T-cell (primary cell): ENCODE data around the gene TAGLN3. TPM values are rescaled to one million over a fixed set of nuclear protein-coding genes. Genes with fewer than 3 reads are reported as not detected.
A peak's percentile ranks its signal among the peaks of the same experiment; 100 is the strongest.

Experiments used
- ATAC-seq, 4 experiments: fragments of 200-7000 bp in 3 of 4; fragments of 150-1000 bp in 1 of 4; cut with Tn5 transposase; replicated peaks in 1 of 4; 1 replicate in 3 of 4; 2 replicates in 1 of 4; pipeline ENCODE4 v1.10.0; 2021; ENCODE audit warnings: moderate library complexity in 3 of 4, mild to moderate bottlenecking in 2 of 4, moderate number of reproducible peaks in 1 of 4
- CTCF ChIA-PET, 2 donors: fragments of 300-600 bp; sonication (Branson Sonifier 250); formaldehyde crosslinking; loops; one replicate each; lab custom pipeline; 2022; ENCODE audit warnings: antibody characterized with exemption in 2 of 2; lab: Charles Lee
- POLR2A ChIA-PET, 2 donors: fragments of 300-600 bp; sonication (Branson Sonifier 250); formaldehyde crosslinking; loops; one replicate each; lab custom pipeline; 2022; ENCODE audit warnings: antibody characterized with exemption in 2 of 2; lab: Charles Lee
- DNase-seq, 35 experiments: peaks; one replicate each; pipeline versions ENCODE4 v3.0.0 to v3.0.0-alpha.2; 2013 to 2023
- H3K27ac ChIP-seq: one replicate; pipeline ENCODE4 v1.5.1; 2013; ENCODE audit warnings: low read length
- H3K27me3 ChIP-seq, 2 experiments: replicated peaks in 1 of 2; 1 replicate in 1 of 2; 2 replicates in 1 of 2; pipeline versions ENCODE4 v1.6.1 to v1.7.0; 2013; ENCODE audit warnings: low read length in 1 of 2, mixed read lengths in 1 of 2; ENCODE audit not compliant: control insufficient read depth in 2 of 2, insufficient read depth in 2 of 2; ENCODE audit errors: extremely low read depth in 1 of 2
- H3K36me3 ChIP-seq, 2 donors: 1 replicate in 1 of 2; 2 replicates in 1 of 2; pipeline versions ENCODE4 v1.6.1 to v1.7.0; 2013; ENCODE audit warnings: low read length in 1 of 2; ENCODE audit not compliant: control insufficient read depth in 2 of 2, insufficient read depth in 1 of 2; ENCODE audit errors: extremely low read depth in 1 of 2
- H3K4me1 ChIP-seq, 2 experiments: 1 replicate in 1 of 2; 2 replicates in 1 of 2; pipeline versions ENCODE4 v1.6.1 to v1.7.0; 2013; ENCODE audit warnings: low read length in 2 of 2, mixed read lengths in 1 of 2; ENCODE audit not compliant: insufficient read depth in 2 of 2, control insufficient read depth in 1 of 2; ENCODE audit errors: extremely low read depth in 1 of 2
- H3K4me3 ChIP-seq, 2 donors: 1 replicate in 1 of 2; 2 replicates in 1 of 2; pipeline versions ENCODE4 v1.5.1 to v1.7.0; 2013; ENCODE audit warnings: mild to moderate bottlenecking in 2 of 2, low read length in 1 of 2, moderate library complexity in 1 of 2; ENCODE audit not compliant: control insufficient read depth in 1 of 2; ENCODE audit errors: extremely low read depth in 1 of 2
- H3K9me3 ChIP-seq: 2 replicates; pipeline ENCODE4 v1.7.0; 2013
- H3K27ac Mint-ChIP-seq, 2 donors: one replicate each; pipeline ENCODE4 v1.8.0; 2020 to 2021; ENCODE audit warnings: mild to moderate bottlenecking in 2 of 2, mixed read lengths in 2 of 2
- H3K27me3 Mint-ChIP-seq, 2 donors: one replicate each; pipeline ENCODE4 v1.8.0; 2021 to 2022; ENCODE audit warnings: mixed read lengths in 2 of 2
- H3K36me3 Mint-ChIP-seq: one replicate; pipeline ENCODE4 v1.8.0; 2021; ENCODE audit warnings: mixed read lengths
- H3K4me1 Mint-ChIP-seq, 3 donors: one replicate each; pipeline ENCODE4 v1.8.0; 2020 to 2022; ENCODE audit warnings: mixed read lengths in 3 of 3, mild to moderate bottlenecking in 1 of 3
- H3K4me3 Mint-ChIP-seq, 3 donors: one replicate each; pipeline ENCODE4 v1.8.0; 2020 to 2022; ENCODE audit warnings: mild to moderate bottlenecking in 3 of 3, mixed read lengths in 3 of 3, moderate library complexity in 3 of 3
- H3K9me3 Mint-ChIP-seq, 3 donors: one replicate each; pipeline ENCODE4 v1.8.0; 2020 to 2022; ENCODE audit warnings: mixed read lengths in 3 of 3
- WGBS: methylation state at CpG from one replicate; pipeline ENCODE4 v1.1.5; 2013; ENCODE audit warnings: missing lambda C conversion rate; ENCODE audit not compliant: insufficient coverage; 5-methylcytosine and 5-hydroxymethylcytosine counted together
- total RNA-seq, 35 experiments: library from RNA in 6 of 35; stranded (reverse) in 6 of 35; fragments of 120-200 nt in 1 of 35; gene quantifications; one replicate each; pipeline versions ENCODE4 v1.2.1 to v1.2.4 and lab custom pipeline; 2013 to 2026

The TAGLN3 gene
- total RNA-seq, 5 donors from 2014 or later (not counting 1 experiment from before 2014, with no cell fraction given) = not detected

DNA sequence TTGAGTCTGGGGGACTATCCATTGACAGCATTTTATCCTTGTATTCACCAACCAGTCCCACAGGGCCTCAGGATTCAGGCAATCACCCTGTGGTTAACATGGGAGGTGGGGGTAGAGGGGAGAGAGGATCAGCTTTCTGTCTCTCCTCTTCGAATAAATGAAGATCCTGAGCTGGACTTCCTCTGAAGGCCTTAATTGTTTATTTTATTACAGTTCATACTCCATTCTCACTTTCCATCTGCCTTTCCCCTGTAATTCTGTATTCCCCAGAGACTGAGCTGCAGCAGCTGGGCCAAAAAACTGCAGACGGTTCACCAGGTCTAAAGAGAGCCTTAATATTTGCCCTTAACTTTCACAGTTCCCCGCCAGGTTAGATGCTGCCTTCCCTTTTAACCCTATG is 11.9 kb downstream of the TAGLN3 start:
- no peak overlapping the region for H3K4me3 ChIP-seq
- Mint-ChIP-seq H3K4me1 (peaks cover 0 to 12% (median 7%) of the 10 kb centered on the region in 3 donors), H3K9me3 (no peaks in the 10 kb centered on the region), H3K27me3 (no peaks in the 10 kb centered on the region), H3K4me3 (no peak overlapping the region), H3K36me3 (no peaks in the 10 kb centered on the region), H3K27ac (no peak overlapping the region)
- POLR2A ChIA-PET = no interaction called here
- H3K9me3 ChIP-seq = no peaks in the 10 kb centered on the region
- DNase-seq (no peak), ATAC-seq (no peak)
- H3K27ac ChIP-seq = no peak overlapping the region
- no peaks in the 10 kb centered on the region for H3K27me3 ChIP-seq
- 100% methylated on average over 2 of the region's 3 CpGs for WGBS
- no peaks in the 10 kb centered on the region for H3K36me3 ChIP-seq
- CTCF ChIA-PET = no interaction called here
- peaks cover 0 to 6% of the 10 kb centered on the region in 2 experiments for H3K4me1 ChIP-seq

DNA sequence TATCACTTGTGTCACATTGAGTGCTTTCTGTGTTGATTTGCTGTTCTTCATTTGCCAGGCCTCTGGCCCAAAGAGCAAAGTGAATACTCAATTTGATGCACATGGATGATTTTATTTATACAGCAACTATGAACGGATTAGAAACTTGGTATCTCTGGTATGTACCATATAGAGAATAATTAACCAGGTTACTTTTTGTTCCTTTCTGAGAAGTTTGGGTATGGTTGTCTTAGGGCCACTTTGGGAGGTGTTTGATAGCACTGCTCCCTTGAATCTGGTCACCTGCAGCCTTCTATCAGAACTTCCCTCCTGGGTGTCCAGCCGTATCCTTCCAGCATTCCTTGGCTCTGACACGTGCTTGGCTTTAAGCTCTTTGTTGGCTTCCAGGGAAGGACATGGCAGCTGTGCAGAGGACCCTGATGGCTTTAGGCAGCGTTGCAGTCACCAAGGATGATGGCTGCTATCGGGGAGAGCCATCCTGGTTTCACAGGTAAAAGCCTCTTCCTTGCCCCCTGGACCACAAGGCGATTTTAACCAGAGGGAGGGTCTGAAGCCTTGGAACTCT is 12.7 kb downstream of the TAGLN3 start:
- no peaks in the 10 kb centered on the region for H3K36me3 ChIP-seq
- ATAC-seq = no peak
- H3K4me1 Mint-ChIP-seq = peaks cover 0 to 12% (median 7%) of the 10 kb centered on the region in 3 donors
- ChIA-PET CTCF (interaction anchor here (0.7 to 2.9 kb wide), 3 partner anchors 10 to 342 kb away, joined by 3 to 17 read pairs (median 3); no protein-coding TSS in a partner anchor), POLR2A (interaction anchor here in 1 of 2 donors (0.5 kb wide), 1 partner anchor 1178 kb away, joined by 3 read pairs; no protein-coding TSS in a partner anchor)
- no peaks in the 10 kb centered on the region for H3K36me3 Mint-ChIP-seq
- peaks cover 0 to 6% of the 10 kb centered on the region in 2 experiments for H3K4me1 ChIP-seq
- H3K27me3 ChIP-seq = no peaks in the 10 kb centered on the region
- no peaks in the 10 kb centered on the region for H3K9me3 ChIP-seq
- H3K9me3 Mint-ChIP-seq = no peaks in the 10 kb centered on the region
- no peak for DNase-seq
- H3K27me3 Mint-ChIP-seq = no peaks in the 10 kb centered on the region
- no peak overlapping the region for H3K27ac ChIP-seq
- no peak overlapping the region for H3K27ac Mint-ChIP-seq
- 63% methylated on average over 4 of the region's 6 CpGs for WGBS
- H3K4me3 Mint-ChIP-seq = no peak overlapping the region
- H3K4me3 ChIP-seq = no peak overlapping the region

DNA sequence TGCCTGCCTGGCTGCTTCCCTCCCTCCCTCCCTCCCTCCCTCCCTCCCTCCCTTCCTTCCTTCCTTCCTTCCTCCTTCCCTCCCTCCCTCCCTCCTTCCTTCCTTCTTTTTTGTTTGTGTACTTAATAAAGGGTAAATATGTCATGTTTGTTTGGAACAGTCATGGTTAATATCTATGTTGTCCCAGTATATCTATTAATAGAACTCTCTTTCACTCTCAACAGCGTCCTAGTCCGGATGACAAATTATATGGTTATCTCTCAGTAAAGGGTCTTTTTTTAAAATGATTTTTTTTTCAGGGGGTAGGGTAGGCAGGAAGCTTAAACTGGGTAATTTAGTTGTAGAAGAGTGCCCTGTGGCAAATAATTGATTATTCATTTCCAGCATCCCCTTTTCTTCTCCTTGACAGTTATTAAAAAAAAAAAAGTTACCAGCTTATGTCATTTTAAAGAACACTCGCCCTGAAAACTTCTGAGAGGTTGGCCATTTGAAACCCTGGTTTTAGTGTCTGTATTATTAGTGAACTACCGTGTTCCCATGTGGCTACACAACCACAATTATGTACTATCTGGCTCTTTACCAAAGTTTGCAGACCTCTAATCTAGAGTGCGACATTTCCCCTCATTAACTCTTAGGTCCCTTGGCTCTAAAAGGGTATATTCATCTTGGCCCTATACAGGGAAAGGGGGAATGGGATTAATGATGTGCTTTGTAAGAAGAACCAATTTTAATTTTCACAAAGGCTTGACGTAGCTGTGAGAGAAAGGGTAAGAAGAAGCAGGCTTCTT is 13.7 kb downstream of the TAGLN3 start:
- Histone ChIP-seq H3K36me3 (no peaks in the 10 kb centered on the region), H3K9me3 (no peaks in the 10 kb centered on the region), H3K4me3 (no peak overlapping the region), H3K4me1 (peaks cover 0 to 6% of the 10 kb centered on the region in 2 experiments), H3K27me3 (no peaks in the 10 kb centered on the region), H3K27ac (no peak overlapping the region)
- Mint-ChIP-seq H3K4me3 (no peak overlapping the region), H3K36me3 (no peaks in the 10 kb centered on the region), H3K9me3 (no peaks in the 10 kb centered on the region), H3K27me3 (no peaks in the 10 kb centered on the region), H3K27ac (no peak overlapping the region), H3K4me1 (peaks cover 0 to 12% (median 7%) of the 10 kb centered on the region in 3 donors)
- POLR2A ChIA-PET = interaction anchor here (0.5 to 0.7 kb wide), 2 partner anchors 495 to 1179 kb away, joined by 3 read pairs; no protein-coding TSS in a partner anchor
- CTCF ChIA-PET = interaction anchor here (0.6 to 3.9 kb wide), 25 partner anchors 9 to 361 kb away, joined by 3 to 56 read pairs (median 6); partner anchors contain the start of gene ABHD10 (in 2 of the 2)
- no peak for ATAC-seq
- WGBS = 100% methylated on average over 1 of the region's 6 CpGs
- DNase-seq = no peak

DNA sequence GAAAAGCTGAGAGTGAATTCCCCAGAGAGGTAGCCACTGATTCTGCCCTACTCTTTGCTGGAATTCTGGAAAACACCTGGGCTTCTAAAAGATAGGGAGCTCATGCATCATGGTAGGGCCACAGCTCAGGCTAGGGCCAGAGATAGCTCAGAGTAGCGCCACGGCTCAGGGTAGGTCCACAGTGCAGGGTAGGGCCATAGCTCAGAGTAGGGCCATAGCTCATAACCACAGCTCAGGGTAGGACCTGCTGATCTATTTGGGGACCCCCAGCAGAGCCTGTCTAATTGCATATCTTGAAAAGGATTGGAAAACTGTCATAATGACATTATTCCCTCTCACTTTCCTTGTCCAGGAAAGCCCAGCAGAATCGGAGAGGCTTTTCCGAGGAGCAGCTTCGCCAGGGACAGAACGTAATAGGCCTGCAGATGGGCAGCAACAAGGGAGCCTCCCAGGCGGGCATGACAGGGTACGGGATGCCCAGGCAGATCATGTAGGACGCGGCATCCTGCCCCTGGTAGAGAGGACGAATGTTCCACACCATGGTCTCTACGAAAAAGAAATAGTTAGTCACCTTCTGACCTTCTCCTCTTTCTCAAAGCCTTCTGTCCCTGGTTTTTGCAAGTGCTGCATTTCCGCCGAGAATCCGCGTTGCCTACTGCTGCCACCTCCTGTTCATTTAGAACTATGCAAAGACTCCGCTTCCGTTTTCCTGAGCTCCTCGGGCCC is 14.5 kb downstream of the TAGLN3 start:
- Histone ChIP-seq H3K27ac (no peak overlapping the region), H3K4me1 (peaks cover 0 to 6% of the 10 kb centered on the region in 2 experiments), H3K36me3 (no peaks in the 10 kb centered on the region), H3K4me3 (no peak overlapping the region), H3K27me3 (no peaks in the 10 kb centered on the region), H3K9me3 (no peaks in the 10 kb centered on the region)
- CTCF ChIA-PET = interaction anchor here (0.6 to 3.9 kb wide), 41 partner anchors 9 to 435 kb away, joined by 3 to 56 read pairs (median 5); partner anchors contain the start of gene ABHD10 (in 2 of the 2)
- 54% methylated on average over 10 of the region's 19 CpGs for WGBS
- DNase-seq (peak in 34 of 35 experiments; percentile 4 to 74 (median 41)), ATAC-seq (peak; percentile 75 to 83 (median 78))
- POLR2A ChIA-PET = interaction anchor here (0.6 to 1.2 kb wide), 3 partner anchors 28 to 38 kb away, joined by 3 to 7 read pairs (median 4); partner anchors contain the start of gene ABHD10 (in 1 of the 2)
- Mint-ChIP-seq H3K4me3 (no peak overlapping the region), H3K27ac (no peak overlapping the region), H3K4me1 (peaks cover 0 to 12% (median 7%) of the 10 kb centered on the region in 3 donors), H3K36me3 (no peaks in the 10 kb centered on the region), H3K27me3 (no peaks in the 10 kb centered on the region), H3K9me3 (no peaks in the 10 kb centered on the region)

DNA sequence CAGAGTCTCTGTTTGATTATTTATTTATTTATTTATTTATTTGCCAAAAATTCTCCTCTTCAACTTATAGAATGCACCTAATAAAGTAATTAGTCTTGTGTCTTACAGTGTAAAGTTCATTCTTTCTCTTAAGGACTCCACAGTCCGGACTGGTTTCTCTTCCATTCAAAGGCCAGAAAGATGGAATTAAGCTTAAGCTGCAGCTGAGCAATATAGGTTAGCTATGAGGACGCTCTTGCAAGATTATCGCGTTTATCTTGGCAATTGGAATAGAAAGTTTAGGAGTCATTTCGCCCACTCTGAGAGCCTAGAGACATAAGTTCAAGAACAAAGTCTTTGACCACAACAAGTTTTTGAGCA is 15.0 kb downstream of the TAGLN3 start:
- ATAC-seq (peak in 2 of 4 experiments; percentile 23 to 40), DNase-seq (no peak)
- Histone ChIP-seq H3K27me3 (no peaks in the 10 kb centered on the region), H3K27ac (no peak overlapping the region), H3K36me3 (no peaks in the 10 kb centered on the region), H3K9me3 (no peaks in the 10 kb centered on the region), H3K4me1 (peaks cover 0 to 6% of the 10 kb centered on the region in 2 experiments), H3K4me3 (no peak overlapping the region)
- Mint-ChIP-seq H3K27me3 (no peaks in the 10 kb centered on the region), H3K4me3 (no peak overlapping the region), H3K4me1 (peaks cover 0 to 12% (median 7%) of the 10 kb centered on the region in 3 donors), H3K36me3 (no peaks in the 10 kb centered on the region), H3K27ac (no peak overlapping the region), H3K9me3 (no peaks in the 10 kb centered on the region)
- CTCF ChIA-PET = interaction anchor here (0.6 to 3.9 kb wide), 37 partner anchors 9 to 404 kb away, joined by 3 to 56 read pairs (median 5); partner anchors contain the start of gene ABHD10 (in 2 of the 2)
- 61% methylated on average over 4 of the region's 5 CpGs for WGBS
- POLR2A ChIA-PET = interaction anchor here (0.6 to 1.2 kb wide), 4 partner anchors 29 to 1595 kb away, joined by 3 to 7 read pairs (median 5); partner anchors contain the start of gene ABHD10 (in 1 of the 2)
